Fibroblast of skin of back (primary cell): Measurements from ENCODE around the gene MEIS2.
A peak's percentile ranks its signal among the peaks of the same experiment; 100 is the strongest.

ENCODE experiments used
- DNase-seq: peaks from one replicate; pipeline ENCODE4 v3.0.0-alpha.2; 2013

MEIS2 gene

DNA sequence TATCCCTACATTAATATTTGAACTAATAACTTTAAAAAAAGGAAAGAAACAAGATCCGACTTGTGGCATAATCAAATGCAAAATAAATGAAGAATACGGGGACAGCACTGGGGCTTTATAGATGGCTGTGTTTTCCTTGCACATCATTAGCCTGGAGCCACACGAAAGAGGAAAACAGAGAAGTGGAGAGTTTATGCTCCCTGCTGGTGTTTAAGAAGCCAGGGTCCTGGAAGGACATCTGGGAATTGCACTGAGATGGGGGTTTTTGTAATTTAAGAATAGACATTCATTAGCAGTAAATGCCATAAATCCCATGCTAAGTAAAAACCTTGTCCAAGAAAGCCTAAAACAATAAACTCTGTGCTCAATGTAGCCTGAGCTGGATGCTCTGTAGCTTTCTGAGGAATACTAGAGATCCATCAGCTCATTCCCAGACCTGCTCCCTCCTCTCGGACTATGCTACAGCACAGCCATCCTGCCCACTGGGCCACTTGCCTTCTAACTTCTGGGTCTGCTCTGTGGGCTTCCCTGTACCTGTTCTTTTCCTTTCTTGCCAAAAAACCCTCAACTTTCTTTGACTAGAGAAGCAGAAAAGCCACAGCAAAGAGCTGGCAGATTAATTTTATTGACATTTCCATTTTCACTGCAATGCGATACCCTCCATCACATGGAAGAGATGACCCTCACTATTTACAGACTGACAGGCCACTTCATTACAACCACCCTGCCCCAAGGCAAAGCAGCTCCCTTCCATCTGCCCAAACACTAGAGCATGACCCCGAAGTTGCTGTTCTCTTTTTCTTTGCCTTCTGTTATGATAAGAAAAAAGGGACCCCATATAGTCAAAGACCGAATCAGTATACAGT is 62.3 kb downstream of the MEIS2 start:
- no peak for DNase-seq

DNA sequence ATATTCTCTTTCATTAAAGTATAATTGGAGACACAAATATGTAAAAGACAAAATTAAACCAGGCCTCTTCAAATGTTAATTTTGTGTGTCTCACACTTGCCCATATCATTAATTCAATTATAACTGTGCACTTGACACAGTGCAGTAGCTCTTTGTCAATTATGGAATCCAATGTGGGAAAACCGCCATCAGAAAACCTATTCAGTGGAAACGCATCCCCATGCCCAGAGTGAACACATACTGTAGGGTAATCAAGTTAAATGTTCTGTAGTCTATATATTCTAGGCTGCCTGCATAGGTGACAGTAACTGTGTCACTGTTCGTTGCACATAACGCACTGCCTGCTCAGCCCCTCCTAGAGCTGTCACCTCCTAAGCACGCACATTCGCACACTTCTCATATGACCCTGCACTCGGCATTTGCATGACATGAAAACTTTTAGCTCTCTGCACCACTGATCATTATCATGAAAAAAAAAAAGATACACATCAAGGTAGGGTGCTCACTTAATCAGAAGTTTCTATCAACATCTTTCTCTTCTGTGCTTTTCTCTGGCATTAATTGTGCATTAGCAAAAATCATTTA is 63.2 kb downstream of the MEIS2 start:
- DNase-seq, result no peak

DNA sequence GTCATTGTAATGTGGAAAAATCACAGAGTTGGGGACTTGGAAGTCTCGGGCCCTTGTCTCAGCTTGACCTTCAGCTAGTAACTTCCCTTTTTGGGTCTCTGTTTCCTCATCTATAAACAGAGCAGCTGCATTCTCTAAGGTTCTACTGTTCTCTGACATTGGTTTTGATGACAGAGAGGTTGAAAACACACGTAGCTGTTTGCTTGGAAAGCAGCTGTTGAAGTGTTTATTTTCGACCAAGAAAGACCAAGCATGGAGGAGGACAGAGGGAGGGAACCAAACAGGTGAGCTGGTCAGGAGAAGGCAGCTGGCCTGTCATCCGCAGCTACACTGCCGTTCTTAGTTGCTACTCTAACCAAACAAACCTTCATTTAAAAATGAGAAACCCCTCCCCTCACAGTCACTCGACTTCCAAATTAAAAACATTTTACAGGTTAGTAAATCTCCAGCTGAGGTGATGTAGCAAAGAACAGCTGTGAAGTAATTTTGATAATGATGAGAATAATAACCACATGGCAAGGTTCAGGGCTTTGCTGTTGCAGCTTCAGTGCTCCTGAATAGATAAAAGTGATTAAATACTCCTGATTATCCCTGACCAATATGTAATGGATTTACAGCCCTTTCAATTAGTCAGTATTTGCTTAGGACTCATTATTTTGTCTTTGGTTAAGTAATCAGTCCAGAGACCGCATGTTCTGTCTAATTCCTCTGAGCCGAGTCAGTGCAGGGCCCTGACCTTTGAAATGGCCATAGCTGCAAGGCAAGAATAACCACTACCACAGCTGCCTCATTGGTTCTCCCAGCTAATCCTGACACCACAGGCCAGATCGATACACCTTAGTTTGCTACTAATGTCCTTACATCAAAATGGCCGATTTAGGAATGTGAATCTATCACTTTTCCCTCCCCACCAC is 65.3 kb downstream of the MEIS2 start:
- DNase-seq, result no peak

DNA sequence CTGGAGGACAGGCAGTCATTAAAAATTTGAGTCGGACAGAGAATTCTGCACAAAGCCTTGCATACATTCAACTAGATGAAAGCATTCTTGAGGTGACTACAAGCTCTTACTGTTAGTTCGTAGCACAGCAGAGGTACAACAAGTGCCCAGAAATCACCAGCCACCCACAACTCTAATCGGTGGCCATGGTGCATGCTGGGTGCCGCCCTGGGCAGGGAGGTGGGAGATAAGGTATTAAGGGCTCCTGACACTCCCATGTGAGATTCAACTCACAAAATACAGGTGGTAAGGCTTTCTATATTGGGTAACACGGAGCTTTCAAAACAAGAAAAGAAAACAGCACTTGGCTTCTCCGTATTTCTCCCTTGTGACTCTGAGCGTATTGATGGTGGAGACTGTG is 66.0 kb downstream of the MEIS2 start:
- no peak for DNase-seq

DNA sequence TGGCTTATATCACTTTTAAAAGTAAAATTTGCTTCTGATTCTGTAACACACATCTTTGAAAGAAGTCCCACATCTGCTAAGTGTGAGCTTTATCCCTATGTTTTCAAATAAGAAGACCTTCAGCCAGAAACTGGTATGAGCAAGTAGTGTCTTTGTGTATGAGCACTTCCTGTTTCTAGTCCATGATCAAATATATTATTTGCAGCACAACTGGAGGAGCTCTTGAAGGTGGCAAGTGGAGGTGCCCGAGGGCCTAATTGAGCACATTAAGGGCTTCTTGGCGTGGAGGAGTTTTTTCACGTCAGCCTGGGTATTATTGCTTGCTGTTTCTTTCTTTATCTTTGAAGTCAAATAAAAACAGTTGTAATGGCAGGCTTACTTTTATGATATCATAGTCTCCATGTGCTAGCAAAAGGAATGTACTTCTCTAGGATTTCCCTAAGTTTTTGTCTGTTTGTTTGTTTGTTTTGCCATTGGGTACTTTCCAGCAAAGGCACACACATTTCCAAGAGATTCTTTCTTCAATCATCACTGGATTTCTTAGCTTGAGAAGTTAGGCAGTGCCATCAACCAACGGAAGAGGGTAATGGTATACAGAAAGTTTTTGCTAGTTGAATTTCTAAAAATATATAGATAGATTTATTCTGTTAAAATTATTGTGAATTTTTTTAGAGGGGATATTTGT is 68.1 kb downstream of the MEIS2 start:
- DNase-seq, result no peak

DNA sequence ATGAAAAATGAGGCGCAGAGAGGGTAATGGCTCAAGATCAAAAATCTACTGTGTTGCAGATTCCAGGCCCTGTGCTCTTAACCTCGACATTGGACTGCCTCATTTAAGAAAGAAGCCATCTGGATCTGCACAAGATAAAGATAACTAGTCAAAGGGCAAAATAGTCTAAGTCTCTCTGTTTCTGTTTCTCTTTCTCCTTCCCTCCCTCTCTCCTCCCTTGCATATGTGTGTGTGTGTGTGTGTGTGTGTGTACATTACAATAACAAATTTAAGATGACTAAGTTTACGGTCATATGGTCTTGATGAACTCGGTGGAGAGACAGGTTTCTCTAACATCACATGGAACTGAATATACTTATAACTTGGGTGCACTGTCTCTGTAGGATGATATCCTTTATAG is 69.2 kb downstream of the MEIS2 start:
- peak; percentile 65 for DNase-seq

DNA sequence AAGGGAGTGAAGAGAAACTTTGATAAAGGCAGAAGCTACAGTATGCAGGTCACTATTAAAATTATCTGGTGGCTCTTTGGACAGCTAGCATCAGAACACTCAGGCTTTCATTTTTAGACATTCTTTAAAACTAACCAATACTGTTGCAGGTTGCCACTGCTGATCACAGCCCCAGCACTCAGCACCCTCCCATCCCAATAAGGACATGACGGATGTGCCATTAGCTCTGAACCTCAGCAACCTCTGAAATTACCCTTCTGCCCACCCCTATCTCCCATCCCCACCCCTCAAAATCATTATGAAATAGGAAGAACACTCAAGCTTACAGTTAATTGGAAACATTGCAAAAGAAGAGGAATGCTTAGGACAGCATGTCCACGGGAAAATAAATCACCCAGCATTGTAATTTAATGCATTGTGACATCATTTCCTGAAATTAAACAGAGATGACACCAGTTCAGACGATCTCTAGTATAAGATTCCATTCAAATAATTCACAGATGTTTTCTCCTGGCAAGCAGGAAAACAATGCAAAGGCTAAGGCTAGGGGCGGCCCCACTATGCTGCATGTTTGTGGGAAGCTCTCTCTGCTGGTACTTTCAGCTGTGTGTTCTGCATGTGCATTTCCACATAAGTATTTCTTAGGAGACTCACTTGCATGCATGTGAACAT is 71.6 kb downstream of the MEIS2 start:
- peak; percentile 64 for DNase-seq

DNA sequence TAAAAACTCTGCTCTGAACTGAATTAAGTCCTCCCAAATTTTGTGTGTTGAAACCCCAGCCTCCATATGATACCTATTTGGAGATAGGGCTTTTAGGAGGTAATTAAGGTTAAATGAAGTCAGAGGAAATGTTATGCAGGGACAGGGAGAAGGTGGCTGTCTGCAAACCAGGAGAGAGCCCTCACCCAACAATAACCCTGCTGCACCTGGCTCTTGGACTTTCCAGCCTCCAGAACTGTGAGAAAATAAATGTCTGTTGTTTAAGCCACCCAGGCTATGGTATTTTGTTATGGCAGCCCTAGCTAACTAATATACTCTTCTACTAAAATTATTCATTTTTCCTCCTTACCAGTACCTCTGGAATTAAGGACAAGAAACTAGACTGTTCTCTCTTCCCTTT is 79.5 kb downstream of the MEIS2 start:
- DNase-seq, result no peak

DNA sequence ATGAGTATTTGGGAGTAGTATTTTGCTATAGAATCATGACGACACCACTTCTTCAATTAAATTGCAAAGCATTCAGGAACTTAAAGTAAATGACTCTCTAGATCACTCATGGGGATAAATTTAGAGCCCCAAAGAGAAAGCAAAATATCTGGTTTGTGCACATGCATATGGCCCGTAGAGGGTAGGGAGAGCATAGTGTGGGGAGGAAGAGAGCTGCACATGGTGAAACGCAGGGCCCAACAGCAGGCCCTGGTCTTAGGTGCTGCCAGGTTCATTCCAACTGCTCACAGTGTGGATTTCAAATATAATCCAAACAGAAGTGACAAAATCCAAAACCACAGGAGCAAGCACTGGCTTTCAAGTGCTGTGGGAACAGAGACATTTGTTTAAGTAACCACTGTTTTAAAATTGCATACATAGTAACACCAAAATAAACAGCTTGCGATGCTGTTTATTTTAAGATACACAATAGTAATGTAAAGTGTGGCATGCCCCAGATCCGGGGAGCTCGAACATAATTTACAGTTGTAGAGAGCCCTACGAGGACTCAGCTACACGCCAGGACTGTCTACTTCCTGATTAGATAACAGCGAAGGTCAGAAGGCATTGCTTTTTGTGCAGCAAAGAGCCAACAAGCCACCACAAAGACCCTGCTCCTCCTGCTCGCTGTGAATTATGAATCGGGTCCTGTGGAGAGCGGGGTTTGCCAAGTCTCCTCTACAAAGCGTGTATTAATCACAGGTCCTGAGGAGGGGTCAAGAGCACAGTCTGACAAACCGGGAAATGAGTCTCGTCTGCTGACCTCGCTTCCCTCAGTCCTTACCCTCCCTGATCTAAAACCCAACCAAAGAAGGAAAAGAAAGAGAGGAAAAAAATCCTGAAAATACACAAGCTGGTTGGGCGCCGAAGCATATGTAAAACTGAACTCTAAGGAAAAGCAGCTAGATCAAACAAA is 80.6 kb downstream of the MEIS2 start:
- DNase-seq, result peak; percentile 46

DNA sequence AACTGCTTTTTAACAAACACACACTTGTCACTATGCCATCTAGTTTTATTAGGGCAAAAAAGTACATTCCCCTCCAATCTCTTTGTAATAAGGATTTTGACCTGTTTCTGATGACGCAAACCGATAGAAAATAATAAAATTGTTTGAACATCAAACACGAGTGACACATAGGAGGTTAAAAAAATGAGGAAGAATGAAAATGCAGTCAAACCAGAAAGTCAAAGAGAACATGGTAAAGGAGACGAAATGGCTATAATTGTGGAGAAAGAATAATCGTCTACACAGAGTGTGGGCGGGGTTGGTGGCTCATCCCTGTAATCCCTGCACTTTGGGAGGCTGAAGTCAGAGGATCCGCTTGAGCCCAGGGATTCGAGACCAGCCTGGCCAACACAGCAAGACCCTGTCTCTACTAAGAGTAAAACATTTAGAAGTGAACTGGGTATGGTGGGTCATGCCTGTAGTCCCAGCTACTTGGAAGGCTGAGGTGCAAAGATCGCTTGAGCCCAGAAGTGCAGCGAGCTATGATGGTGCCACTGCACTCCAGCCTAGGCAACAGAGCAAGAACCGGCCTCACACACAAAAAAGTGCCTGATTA is 83.2 kb downstream of the MEIS2 start:
- DNase-seq, result no peak

DNA sequence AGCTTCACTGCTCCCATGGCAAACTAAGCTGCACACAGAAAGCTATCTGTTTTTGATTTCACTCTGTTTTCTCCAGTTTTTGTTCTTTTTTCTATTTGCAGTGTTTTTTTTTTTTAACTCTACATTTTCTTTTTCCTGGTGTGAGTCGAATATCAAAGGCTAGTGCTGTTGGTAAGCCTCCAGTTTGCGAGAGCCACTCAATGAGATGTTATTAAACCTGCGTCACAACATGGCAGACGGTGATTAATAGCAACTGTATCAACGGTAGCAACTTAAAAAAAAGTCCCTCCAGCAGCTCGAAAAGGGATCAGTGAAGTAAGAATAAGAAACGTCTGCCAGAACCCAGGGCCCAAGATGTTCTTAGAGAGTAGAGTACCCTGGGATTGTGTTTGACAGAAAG is 84.1 kb downstream of the MEIS2 start:
- peak; percentile 76 for DNase-seq

DNA sequence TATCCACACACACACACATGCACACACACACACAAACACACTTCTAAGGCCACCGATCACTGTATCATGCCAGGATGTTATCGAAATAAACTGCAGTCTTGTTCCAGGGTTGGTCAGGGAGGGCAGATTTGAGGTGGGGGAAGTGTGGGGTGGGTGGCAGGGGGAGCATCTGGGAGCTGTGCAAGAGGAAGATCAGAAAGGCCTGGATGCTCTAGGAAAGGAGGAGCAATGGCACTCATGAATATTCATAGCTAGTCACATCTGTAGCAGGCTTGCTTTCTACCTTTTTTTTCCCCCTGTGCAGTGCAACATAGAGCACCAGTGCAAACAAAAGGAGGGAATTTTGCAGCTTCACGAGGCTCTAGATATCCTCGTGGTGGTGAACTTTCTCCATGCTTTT is 84.9 kb downstream of the MEIS2 start:
- DNase-seq, result no peak

DNA sequence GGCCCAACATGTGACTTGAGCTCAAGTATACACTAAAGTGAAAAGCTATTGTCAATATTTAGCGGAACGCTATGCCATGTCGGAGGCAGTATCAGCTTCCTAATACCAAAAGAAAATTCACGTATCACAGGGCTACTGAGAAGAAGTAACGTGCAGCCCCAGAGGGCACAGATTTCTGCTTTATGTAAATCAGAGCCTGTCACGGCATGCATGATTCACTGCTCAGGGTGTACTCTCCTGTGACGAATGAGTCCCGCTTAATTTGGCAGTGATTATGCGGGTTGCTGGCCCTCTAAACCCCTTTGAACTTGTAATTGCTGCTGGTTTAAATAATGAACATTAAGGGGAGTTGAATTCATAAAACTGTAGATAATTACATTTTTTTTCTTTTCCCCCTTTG is 85.3 kb downstream of the MEIS2 start:
- DNase-seq, result peak; percentile 84

DNA sequence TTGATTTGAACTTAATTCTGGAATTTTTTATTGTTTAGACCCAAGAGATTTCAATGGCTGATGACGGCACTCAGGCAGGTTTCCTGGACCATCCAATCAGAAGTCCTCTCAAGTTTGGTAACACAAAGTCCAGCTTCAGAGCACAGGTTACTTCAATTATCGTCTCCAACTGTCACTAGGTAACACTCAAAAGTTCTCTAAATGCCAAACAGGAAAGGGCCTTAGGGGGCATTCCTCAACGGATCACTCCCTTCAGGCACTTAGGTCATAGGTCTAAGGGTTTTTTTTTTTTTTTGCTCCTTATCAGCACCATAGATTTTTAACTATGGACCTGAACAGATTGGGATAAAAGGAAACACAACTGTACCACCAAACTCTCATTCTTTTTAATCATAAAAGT is 85.8 kb downstream of the MEIS2 start:
- no peak for DNase-seq

DNA sequence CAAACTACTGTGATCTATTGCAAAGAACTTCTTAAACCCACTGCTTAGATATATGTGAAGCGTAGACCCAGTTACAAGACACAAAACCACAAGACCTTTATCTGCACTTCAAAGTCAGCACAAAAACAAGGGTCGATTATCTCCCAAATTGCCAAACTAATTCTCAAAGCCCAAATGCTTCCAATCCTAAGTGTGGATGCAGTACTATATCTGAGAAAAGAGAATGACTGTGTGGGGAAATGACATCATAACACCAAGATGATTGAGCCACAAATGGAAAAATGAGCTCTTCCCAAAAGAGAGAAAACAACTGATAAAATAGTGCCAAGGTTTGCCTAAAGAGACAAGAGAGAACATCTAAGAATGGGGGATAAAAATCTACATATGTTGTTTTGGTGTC is 86.2 kb downstream of the MEIS2 start:
- DNase-seq, result no peak

DNA sequence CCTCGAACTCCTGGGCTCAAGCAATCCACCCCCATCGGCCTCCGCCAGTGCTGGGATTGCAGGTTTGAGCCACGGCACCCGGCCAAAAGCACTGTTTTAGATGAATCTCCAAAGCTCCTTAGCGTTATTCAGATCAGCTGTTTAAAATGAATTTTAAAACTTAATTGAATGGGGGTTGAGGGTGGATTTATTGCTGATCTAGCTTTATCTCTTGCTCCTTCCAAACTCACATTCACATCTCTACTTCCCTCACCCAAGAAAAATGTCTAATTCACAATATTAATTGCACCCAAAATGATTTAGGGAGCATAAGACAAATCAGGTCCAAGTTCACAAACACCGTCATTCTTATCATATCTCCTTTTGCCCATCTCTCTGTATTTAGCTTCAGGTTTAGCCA is 89.8 kb downstream of the MEIS2 start:
- DNase-seq, result no peak

DNA sequence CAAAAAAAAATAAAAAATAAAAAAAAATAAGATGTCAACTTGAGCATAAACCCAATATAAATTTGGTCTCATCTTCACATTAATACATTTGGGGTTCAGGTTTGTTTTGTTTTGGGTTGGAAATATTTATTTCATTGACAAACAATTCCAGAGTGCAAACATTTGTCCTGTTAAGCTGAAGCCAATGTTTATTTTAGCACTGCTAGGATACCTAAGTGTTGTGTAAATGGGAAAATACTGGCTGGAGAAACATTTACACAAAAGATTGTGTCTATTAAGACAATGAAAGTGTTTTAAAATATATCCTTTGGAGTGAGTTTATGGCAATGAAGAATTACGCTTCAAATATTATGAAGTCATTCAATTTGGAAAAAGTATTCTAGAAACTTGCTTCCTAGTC is 91.1 kb downstream of the MEIS2 start:
- DNase-seq, result no peak

DNA sequence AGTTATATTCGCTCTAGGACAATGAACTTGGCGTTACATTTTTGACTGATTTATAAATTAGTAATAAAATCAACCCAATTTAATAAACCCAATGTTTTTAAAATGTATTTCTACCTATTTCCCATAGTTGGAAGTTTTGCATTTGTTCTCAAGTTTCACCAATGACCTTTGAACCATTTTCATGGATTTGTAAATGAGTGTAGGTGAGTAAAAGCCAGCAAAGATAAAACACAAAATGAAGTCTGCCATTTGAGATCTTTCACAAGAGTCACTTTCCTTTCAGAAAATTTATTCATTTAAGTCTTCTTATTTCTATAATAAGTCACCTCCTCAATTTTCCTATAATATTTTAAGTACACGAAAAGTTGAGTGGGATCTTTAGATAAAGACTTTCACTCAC is 92.1 kb downstream of the MEIS2 start:
- no peak for DNase-seq

DNA sequence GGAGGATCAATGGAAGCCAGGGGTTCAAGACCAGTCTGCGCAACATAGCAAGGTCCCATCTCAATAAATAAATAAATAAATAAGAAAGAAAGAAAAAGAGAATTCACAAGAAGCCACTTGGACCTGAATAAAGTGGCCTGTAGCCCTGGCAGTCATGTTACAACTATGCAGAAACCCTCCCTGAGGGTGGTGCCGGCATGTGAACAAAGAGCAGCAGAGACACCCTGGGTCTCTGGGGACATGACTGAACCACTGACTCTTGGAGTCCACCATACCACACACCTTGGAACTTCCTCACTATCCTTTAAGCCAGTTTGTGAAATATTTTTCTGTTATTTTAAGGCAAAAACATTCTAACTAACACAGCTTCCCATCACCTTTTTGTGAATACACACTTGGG is 93.0 kb downstream of the MEIS2 start:
- DNase-seq, result peak; percentile 84

DNA sequence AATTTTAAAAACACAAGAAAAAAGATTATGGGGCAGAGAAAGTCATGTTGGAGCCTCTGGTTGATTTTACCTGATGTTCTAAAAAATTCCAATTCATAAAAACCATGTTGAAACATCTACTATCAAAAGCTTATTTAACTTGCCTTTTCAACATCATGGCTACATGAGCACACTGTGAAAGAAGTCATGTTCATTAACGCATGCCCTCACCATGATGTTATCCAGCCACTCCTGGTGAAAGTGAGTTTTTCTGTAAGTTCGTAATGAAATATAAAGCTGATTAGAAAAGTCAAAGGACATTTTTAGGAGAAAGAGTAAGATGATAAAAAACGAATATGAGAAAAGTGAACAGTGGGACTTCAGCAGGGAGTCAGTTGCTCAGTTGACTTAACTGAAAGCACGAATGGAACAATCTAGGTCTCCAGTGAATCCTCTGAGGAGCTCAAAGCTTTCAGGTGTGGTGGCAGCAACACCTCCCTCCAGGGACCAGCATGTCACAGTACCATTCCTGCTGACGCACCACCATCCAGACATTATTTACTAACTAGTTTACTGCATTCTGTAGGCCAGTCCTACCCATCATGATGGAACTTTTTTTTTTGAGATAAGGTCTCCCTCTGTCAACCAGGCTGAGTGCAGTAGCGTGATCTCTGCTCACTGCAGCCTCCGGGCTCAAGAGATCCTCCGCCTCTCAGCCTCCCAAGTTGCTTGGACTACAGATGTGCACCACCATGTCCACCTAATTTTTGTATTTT is 95.2 kb downstream of the MEIS2 start:
- DNase-seq, result no peak
